Measurements from ENCODE around the gene CCDC39.
A peak's percentile ranks its signal among the peaks of the same experiment; 100 is the strongest.

DNA sequence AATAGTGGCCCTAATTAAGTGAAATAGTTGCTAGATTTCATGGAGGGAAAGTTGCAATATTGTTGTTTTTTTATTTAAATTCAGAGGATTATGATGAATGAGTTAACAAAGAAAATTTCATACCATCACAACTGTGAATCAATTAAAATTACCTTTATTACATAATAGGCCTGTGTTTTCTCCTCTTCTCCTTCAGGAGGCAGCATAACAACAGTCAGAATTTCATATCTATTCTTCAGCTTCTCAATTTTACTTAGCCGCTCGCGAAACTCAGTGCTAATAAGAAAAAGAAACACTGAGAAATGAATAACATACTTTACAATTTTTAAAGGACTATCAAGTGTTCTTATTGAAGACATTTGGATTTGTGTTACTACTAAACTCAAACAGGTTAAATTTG, 48.0 kb downstream of the CCDC39 start:
- TF ChIP-seq CTCF (IDR thresholded peaks at IDR 0.05; ENCODE audit: borderline replicate concordance, extremely low read depth, low read length, poor library complexity, severe bottlenecking), result peak; percentile 23
- TF ChIP-seq EZH2 (IDR thresholded peaks at IDR 0.05; ENCODE audit: borderline replicate concordance, low read depth, low read length, severe bottlenecking), result no peak

Measured in DND-41 (cell line).